IMR-90 (cell line): ENCODE results near the gene SMAD7.

Experiments
- BHLHE40 ChIP-seq: fragments of 150-350 bp; IDR thresholded peaks from 2 replicates; pipeline ENCODE4 v1.6.1; 2016; ENCODE audit warnings: mild to moderate bottlenecking, low read depth, low read length
- CTCF ChIP-seq: conservative IDR thresholded peaks from 2 replicates; pipeline ENCODE4 v1.5.1; 2012; ENCODE audit warnings: mild to moderate bottlenecking, low read depth, low read length, improper control_type of control experiment
- MAFK ChIP-seq: IDR thresholded peaks from 2 replicates; pipeline ENCODE4 v1.6.1; 2012; ENCODE audit warnings: low read depth, low read length, improper control_type of control experiment
- MXI1 ChIP-seq: IDR thresholded peaks from 2 replicates; pipeline ENCODE4 v1.6.1; 2012; ENCODE audit warnings: low read depth, mild to moderate bottlenecking, low read length, moderate library complexity, borderline replicate concordance
- USF2 ChIP-seq: fragments of 150-350 bp; IDR thresholded peaks from 2 replicates; pipeline ENCODE4 v1.6.1; 2017; ENCODE audit warnings: mild to moderate bottlenecking, antibody characterized with exemption, low read length, low read depth

- TF ChIP-seq CTCF (no peak), BHLHE40 (peak; percentile 90), MXI1 (0 out of 2 replicates have a peak, but pooled peaks have one; percentile 40), USF2 (peak; percentile 55; the same call in 1 of the 2 replicates), MAFK (peak; percentile 42; the same call in 1 of the 2 replicates)
These were observed 47.4 kb upstream of the SMAD7 start for GRCh38 chr18:48997985-48998831.
